Left lung (tissue), 10 donors: ENCODE data around the gene AHSP. TPM values are rescaled to one million over a fixed set of nuclear protein-coding genes. Genes with fewer than 3 reads are reported as not detected.

ENCODE experiments used
- ATAC-seq: fragments of 200-7000 bp; cut with Tn5 transposase; one replicate; pipeline ENCODE4 v1.9.1; 2020; ENCODE audit warnings: moderate library complexity
- DNase-seq, 4 donors: peaks; one replicate each; pipeline ENCODE4 v3.0.0-alpha.2; 2013 to 2020
- H3K27ac ChIP-seq, 2 donors: fragments of 200-600 bp; sonication (generic) in 1 of 2; one replicate each; pipeline versions ENCODE4 v1.5.0 to v1.8.0; 2020 to 2021
- H3K27me3 ChIP-seq, 2 donors: fragments of 200-600 bp; sonication (generic) in 1 of 2; one replicate each; pipeline versions ENCODE4 v1.5.0 to v1.8.0; 2020 to 2021
- H3K36me3 ChIP-seq, 2 donors: fragments of 200-600 bp; sonication (generic) in 1 of 2; one replicate each; pipeline versions ENCODE4 v1.5.0 to v1.8.0; 2020 to 2021
- H3K4me1 ChIP-seq, 2 donors: fragments of 200-600 bp; one replicate each; pipeline ENCODE4 v1.8.0; 2021
- H3K4me3 ChIP-seq, 2 donors: fragments of 200-600 bp; sonication (generic) in 1 of 2; one replicate each; pipeline versions ENCODE4 v1.5.0 to v1.8.0; 2020 to 2021; ENCODE audit warnings: mild to moderate bottlenecking in 1 of 2
- H3K9me3 ChIP-seq, 2 donors: fragments of 200-600 bp; sonication (generic) in 1 of 2; one replicate each; pipeline versions ENCODE4 v1.5.0 to v1.8.0; 2020 to 2021
- intact Hi-C, 2 donors: fragments of 100-400 bp; cut with DNase I; formaldehyde crosslinking; loops; one replicate each; pipeline versions ENCODE4 v1.11.2 to v1.14.2; 2022
- polyA plus RNA-seq, 6 donors: library from polyadenylated mRNA; unstranded; fragments of 120-200 nt; gene quantifications; one replicate each; pipeline ENCODE4 v1.2.1, GENCODE V29; 2013; ENCODE audit not compliant: insufficient read length in 6 of 6
- total RNA-seq, 2 donors: library from RNA; stranded (reverse); fragmentation: NEBNext Ultra II Directional; extraction: Animal tissue kit (Norgen Biotek cat#: 25700); gene quantifications; one replicate each; pipeline ENCODE4 v1.2.1, GENCODE V29; 2021
- TF ChIP-seq, protein P1 (sequence below), 2 donors: fragments of 200-600 bp; sonication (generic) in 1 of 2; IDR thresholded peaks; one replicate each; pipeline versions ENCODE4 v1.5.0 to v1.8.0; 2021; ENCODE audit warnings: antibody characterized with exemption in 2 of 2
- donor health status: DM: no; HTN: yes; CAD: no.
- donor health status: DM: no; HTN: no; CAD: no.

Gene AHSP
- total and polyA plus RNA-seq, 8 donors, result 6.2 to 18.2 (median 11.9) TPM; not detected in 2

- H3K36me3 ChIP-seq, result peaks cover 0 to 22% of the 10 kb centered on the region in 2 donors
- ATAC-seq (no peak), DNase-seq (no peak)
- H3K4me3 ChIP-seq, result no peak overlapping the region
- no peaks in the 10 kb centered on the region for H3K9me3 ChIP-seq
- H3K27ac ChIP-seq, result peak overlapping the region in 1 of 2 donors; percentile 30
- no peaks in the 10 kb centered on the region for H3K27me3 ChIP-seq
- TF ChIP-seq, protein P1, sequence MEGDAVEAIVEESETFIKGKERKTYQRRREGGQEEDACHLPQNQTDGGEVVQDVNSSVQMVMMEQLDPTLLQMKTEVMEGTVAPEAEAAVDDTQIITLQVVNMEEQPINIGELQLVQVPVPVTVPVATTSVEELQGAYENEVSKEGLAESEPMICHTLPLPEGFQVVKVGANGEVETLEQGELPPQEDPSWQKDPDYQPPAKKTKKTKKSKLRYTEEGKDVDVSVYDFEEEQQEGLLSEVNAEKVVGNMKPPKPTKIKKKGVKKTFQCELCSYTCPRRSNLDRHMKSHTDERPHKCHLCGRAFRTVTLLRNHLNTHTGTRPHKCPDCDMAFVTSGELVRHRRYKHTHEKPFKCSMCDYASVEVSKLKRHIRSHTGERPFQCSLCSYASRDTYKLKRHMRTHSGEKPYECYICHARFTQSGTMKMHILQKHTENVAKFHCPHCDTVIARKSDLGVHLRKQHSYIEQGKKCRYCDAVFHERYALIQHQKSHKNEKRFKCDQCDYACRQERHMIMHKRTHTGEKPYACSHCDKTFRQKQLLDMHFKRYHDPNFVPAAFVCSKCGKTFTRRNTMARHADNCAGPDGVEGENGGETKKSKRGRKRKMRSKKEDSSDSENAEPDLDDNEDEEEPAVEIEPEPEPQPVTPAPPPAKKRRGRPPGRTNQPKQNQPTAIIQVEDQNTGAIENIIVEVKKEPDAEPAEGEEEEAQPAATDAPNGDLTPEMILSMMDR (IDR thresholded peaks at IDR 0.05), result no peak
- intact Hi-C loops, result no loop called here
- H3K4me1 ChIP-seq, result peaks cover 12 to 46% of the 10 kb centered on the region in 2 donors
Measured at GRCh38 chr16:31504159-31504558, 23.5 kb upstream of the AHSP start.

DNA sequence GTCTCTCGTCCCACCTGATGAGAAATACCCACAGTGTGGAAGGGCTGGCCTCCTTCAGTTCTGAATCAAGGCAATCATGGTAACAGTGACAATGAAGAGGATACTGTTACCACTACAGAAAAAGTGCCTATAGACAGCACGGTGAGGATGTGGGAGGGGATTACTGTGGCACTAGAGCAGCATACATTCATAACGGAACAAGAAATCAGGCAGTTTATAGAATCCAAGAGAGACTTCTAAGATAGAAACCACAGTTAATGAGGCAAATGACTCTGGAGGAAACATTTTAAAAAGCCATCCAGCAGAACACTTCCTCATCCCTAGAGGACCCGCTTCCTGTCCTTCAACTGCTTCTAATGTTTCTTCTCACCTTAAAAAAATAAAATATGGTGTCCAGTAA, 22.2 kb upstream of the AHSP start:
- no peak overlapping the region for H3K4me3 ChIP-seq
- DNase-seq (no peak), ATAC-seq (no peak)
- H3K27ac ChIP-seq, result no peak overlapping the region
- H3K36me3 ChIP-seq, result peaks cover 0 to 8% of the 10 kb centered on the region in 2 donors
- H3K27me3 ChIP-seq, result no peaks in the 10 kb centered on the region
- TF ChIP-seq, protein P1 (IDR thresholded peaks at IDR 0.05), result no peak
- peaks cover 12 to 54% of the 10 kb centered on the region in 2 donors for H3K4me1 ChIP-seq
- H3K9me3 ChIP-seq, result no peaks in the 10 kb centered on the region
- intact Hi-C loops, result no loop called here

- ATAC-seq (no peak), DNase-seq (no peak)
- intact Hi-C loops, result no loop called here
- no peaks in the 10 kb centered on the region for H3K27me3 ChIP-seq
- peaks cover 12 to 51% of the 10 kb centered on the region in 2 donors for H3K4me1 ChIP-seq
- TF ChIP-seq, protein P1 (IDR thresholded peaks at IDR 0.05), result no peak
- peaks cover 0 to 8% of the 10 kb centered on the region in 2 donors for H3K36me3 ChIP-seq
- peak overlapping the region; percentile 92 to 94 for H3K27ac ChIP-seq
- H3K4me3 ChIP-seq, result peak overlapping the region; percentile 62 to 94
- H3K9me3 ChIP-seq, result no peaks in the 10 kb centered on the region
Measured at GRCh38 chr16:31507617-31507928, 20.1 kb upstream of the AHSP start.

DNA sequence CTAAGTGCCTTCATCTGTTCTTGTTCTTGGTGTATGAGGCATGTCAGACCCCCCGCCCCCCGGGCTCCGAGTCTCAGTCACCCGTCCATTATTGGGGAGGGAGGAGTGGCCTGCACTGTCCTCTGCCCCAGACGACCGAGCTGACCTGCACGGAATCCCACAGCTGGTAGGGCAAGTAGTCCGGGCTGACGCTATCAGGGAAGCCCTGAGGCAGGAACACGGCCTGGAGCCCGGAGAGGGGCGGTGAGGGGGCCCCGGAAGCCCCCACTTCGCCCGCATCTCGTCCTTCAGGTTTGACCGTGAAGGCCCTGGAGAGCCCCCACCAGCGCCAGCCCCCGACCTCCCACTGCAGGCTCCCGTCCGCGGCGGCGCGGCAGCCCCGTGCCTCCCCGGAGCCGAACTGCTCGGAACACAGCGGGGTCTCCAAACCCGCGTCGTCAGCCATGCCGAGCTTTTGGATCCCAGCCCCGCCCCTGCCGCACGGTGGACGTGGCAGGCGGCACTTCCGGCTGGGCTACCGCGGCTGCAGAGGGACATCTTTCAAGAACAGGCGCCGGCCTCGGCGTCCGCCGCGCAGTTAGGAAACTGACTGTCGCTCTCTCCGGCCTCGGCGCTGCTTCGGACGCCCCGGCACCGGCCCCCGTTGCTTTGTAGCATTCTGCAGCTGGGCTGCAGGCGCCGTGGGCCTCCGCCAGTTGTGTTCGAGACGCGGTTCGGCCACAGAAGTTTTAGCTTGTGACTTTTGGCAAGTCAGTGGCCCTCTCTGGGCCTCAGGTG, 19.6 kb upstream of the AHSP start, which contains the start of gene RUSF1:
TSS of gene RUSF1 (minus strand) at position 463 of the 777 bp plus-strand sequence. CDS start at position 445, 18 bp downstream.
- H3K36me3 ChIP-seq, result peaks cover 0 to 8% of the 10 kb centered on the region in 2 donors
- peak within 1 kb of the TSS; percentile 92 to 94 for H3K27ac ChIP-seq
- no peaks in the 10 kb centered on the region for H3K9me3 ChIP-seq
- H3K27me3 ChIP-seq, result no peaks in the 10 kb centered on the region
- peaks cover 12 to 47% of the 10 kb centered on the region in 2 donors for H3K4me1 ChIP-seq
- ATAC-seq (peak; percentile 87), DNase-seq (peak; percentile 89 to 98 (median 94))
- peak within 1 kb of the TSS; percentile 62 to 94 for H3K4me3 ChIP-seq
- TF ChIP-seq, protein P1 (IDR thresholded peaks at IDR 0.05), result no peak
- intact Hi-C loops, result no loop called here

DNA sequence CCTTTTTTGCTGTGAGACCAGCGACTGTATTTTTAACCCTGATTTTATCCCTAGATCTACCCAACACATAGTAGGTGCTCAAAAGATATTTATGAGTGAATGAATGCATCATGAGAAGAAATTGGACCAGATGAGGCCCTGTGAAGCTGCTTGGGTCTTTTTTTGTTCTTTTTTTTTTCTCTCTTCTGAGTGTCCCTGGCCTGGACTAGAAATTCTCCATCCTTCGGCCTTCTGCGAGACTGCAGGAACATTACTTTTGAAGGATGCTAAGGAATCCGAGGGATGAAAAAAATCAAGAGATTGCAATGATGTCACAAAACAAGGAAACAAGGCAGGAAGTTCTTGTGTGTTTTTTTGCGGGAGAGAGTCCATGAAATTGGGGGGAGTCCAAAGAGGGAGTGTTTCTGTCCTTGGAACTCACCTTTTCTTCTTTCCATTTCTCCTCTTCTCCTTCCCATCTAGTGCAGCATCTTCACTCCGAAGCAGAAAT, 18.9 kb upstream of the AHSP start:
- intact Hi-C loops, result no loop called here
- DNase-seq (peak in 2 of 4 donors; percentile 35 to 43), ATAC-seq (peak; percentile 3)

More for the DNA sequence above, 18.9 kb upstream of the AHSP start:
- TF ChIP-seq, protein P1 (IDR thresholded peaks at IDR 0.05), result no peak
- no peaks in the 10 kb centered on the region for H3K27me3 ChIP-seq
- no peaks in the 10 kb centered on the region for H3K9me3 ChIP-seq
- peaks cover 0 to 8% of the 10 kb centered on the region in 2 donors for H3K36me3 ChIP-seq
- H3K27ac ChIP-seq, result peak overlapping the region; percentile 92 to 94
- peak overlapping the region; percentile 62 to 94 for H3K4me3 ChIP-seq
- peaks cover 9 to 41% of the 10 kb centered on the region in 2 donors for H3K4me1 ChIP-seq
